SU-DHL-6 (cell line): ENCODE measurements around the gene C2orf92.

Experiments
- CTCF ChIP-seq: fragments of 200-600 bp; sonication (generic); IDR thresholded peaks from one replicate; pipeline ENCODE4 v1.5.1; 2017; ENCODE audit warnings: antibody characterized with exemption, mild to moderate bottlenecking, low read length, moderate library complexity; ENCODE audit not compliant: insufficient read depth, poor library complexity, severe bottlenecking
- EZH2phosphoT487 ChIP-seq: fragments of 200-600 bp; sonication (generic), shearing (Covaris generic); conservative IDR thresholded peaks from 2 replicates; pipeline ENCODE4 v1.6.1; 2018; ENCODE audit warnings: mild to moderate bottlenecking, antibody characterized with exemption, low read length, moderate library complexity, mixed read lengths

GRCh38 chr2:97656129-97656755 is 13.3 kb upstream of the C2orf92 start:
- no peak for TF ChIP-seq CTCF
- no peak for TF ChIP-seq EZH2phosphoT487
